HPDE6-E6E7 (cell line): ENCODE results near the gene SREK1.
A peak's percentile ranks its signal among the peaks of the same experiment; 100 is the strongest.

ENCODE experiments used
- DNase-seq: peaks from one replicate; pipeline ENCODE4 v3.0.0; 2011; ENCODE audit warnings: missing footprints; ENCODE audit errors: extremely low spot score

The SREK1 gene

GRCh38 chr5:66164044-66164790, 20.1 kb downstream of the SREK1 start:
- no peak for DNase-seq

DNA sequence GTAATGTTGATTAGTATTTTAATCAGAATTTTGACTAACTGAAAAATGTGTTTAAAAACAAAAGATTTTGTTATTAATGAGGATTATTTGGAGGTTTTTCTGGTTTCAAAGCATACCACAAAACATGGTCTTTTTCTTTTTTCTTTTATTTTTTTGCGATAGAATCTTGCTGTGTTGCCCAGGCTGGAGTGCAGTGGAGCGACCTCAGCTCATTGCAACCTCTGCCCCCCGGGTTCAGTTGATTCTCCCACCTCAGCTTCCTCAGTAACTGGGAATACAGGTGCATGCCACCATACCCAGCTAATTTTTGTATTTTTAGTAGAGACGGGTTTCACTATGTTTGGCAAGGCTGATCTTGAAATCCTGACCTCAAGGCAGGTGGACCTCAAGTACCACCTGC, 24.1 kb downstream of the SREK1 start:
- no peak for DNase-seq

DNA sequence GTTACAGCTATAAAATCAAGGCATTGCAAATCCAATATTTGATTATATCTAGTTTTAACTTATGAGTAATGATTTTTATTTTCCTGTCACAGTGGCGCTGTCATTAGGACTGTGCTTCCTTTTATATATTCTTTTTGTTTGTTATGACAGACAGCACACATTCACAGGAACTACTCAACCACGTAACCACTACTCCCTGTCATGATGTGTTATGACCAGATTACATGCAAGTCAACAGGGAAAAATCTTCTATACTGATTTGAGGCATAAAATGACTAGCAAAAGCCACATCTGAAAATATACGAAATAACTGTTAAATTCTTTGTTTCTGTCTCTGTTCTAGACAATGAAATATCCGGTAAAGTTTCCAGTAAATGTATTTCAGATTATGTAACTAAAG, 25.4 kb downstream of the SREK1 start:
- DNase-seq: no peak

GRCh38 chr5:66170195-66170919, 26.3 kb downstream of the SREK1 start:
- no peak for DNase-seq

DNA sequence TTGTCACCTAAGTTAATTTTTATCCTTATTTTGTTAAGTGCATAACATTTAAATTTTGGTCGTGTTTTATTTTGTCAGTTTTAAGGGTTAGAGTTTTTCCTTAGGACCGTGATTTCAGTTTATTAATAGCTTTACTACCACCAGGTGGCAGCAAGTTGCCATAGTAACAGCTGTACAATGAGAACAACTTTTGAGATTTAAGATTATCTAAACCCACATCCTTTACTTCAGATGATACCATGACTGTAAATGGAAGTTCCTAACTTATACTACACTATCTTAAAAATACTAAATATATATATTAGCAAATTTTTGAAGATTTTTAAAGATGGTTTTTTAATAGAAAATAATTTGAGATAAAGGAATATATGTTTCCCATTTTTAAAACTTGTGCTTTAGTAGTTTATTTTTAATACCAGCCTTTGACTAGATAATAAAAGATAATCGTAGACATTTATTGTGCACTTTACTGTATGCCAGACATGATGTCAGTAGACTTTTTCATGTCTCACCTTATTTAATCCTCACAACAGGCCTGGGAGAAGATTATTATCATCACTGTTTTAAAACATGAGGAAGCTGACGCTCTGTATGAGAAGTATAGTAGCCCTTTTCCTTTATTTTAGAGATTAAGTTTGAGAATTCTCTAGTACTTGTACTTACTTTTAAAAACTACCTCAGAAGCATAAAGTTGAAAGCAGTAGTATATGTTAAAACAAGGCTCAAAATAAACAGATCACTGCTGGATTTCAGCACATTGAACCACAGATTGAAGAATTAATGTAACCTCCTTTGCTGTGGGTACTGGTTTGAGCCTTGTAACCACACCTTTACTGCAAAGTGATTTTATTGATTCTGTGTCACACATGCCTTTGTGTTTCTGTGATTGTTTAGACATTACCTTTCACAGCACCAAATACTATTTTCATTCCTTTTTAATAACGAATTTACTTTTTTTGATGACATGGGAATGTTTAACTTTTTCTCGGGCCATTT, 27.5 kb downstream of the SREK1 start:
- peak; percentile 11 for DNase-seq

GRCh38 chr5:66174338-66174737, 30.2 kb downstream of the SREK1 start:
- DNase-seq: no peak

DNA sequence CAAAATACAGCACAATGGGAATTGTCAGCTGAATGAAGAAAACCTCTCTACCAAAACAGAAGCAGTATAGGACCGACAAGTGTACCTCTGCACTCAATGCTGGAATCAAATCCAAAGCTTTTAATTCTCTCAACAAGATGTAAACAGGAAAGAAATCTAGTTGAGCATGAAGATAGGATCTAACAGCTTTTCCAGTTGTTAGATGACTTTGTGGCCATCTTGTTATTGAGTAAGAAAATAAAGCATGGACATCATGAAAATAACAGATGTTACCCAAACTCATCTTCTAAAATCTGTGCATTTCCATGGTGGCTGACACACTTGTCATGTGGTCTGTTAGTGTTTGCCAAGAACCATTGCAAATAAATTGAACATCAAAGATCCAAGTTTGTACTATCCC, 34.7 kb downstream of the SREK1 start:
- DNase-seq: no peak

GRCh38 chr5:66179297-66180051, 35.4 kb downstream of the SREK1 start:
- DNase-seq: no peak

DNA sequence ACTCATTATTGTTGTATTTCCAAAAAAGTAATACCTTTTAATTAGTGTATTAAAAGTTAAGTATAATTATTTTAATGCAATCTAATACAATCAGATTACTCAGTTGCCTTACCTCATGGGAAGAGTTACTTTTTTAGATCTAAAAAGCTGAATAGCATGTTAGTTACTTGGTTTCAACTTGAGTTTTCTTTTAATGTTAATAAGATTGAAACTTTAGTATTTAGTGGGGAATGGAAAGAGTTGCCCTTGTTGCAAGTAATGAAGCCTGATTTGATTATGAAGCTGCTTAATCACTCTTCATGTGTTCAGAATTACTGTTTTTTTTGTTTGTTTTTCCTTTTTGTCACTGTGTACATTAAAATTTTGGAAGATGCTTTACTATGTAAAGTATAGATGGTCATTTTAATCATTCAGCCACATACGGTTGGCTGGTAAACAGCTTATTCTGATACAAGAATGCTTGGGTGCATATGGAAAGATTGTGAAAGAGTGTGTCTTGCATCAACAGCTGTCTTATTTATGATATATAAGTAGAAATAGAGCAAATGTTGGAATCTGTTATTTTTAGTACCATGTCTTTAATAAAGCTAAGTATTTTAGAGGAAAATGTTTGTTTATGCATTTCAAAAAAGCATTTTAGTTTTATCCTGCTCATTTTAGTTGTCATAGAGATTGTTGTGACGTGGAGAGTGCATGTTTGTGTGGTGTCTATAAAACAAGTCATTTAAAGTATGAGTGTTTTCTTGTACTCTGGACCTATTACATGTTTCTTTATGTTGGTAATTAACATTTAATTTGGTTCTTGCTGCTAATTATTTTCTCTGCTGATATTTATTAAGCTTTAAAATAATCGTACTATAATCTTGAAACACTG, 36.4 kb downstream of the SREK1 start:
- DNase-seq: no peak

GRCh38 chr5:66186108-66186507, 42.0 kb downstream of the SREK1 start:
- no peak for DNase-seq

- DNase-seq: no peak
Measured at GRCh38 chr5:66193419-66193818, 49.3 kb downstream of the SREK1 start.

DNA sequence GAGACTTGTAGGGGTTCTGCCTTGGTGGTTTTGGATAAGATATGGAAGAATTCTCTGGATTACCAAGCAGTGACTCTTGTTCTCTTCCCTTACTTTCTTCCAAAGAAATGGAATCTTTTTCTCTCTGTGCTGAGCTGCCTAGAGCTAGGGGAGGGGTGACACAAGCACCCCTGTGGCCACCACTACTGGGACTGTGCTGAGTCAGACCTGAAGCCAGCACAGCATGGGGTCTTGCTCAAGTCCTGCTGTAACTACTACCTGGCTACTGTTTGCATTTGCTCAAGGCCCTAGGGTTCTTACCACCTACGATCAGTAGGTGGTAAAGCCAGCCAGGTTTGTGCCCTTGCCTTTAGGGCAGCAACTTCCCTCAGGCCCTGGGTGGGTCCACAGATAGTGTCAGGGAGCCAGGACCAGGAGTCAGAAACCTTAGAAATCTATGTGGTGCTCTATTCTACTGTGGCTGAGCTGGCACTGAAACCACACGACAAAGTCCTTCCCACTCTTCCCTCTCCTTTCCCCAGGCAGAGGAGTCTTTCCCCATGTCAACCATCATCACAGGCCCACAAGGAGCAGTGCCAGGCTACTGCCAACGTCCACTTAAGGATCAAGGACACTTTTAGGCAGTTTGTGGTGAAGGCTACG, 53.8 kb downstream of the SREK1 start:
- DNase-seq: no peak

GRCh38 chr5:66198837-66199236, 54.7 kb downstream of the SREK1 start:
- no peak for DNase-seq

- no peak for DNase-seq
Measured at GRCh38 chr5:66203531-66203930, 59.4 kb downstream of the SREK1 start.

DNA sequence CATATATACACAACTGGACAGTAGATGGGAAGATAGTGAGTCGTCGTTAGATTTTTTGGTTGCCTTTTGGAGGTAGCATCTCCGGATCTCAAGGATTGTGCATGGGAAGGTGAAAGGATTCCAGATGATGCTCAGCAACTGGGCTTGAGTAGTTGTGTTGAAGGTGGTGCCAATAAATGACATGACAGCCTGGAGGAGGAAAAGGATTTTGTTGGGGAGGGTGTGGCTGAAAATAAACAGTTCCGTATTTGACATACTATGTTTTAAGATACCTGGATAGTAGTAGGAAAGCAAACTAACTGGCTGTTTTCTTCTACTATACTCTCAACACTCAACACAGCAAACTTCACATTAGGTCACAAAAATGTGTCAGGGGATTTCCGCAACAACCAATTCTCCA, 62.4 kb downstream of the SREK1 start:
- DNase-seq: no peak

- no peak for DNase-seq
Measured at GRCh38 chr5:66207800-66208561, 63.9 kb downstream of the SREK1 start.

DNA sequence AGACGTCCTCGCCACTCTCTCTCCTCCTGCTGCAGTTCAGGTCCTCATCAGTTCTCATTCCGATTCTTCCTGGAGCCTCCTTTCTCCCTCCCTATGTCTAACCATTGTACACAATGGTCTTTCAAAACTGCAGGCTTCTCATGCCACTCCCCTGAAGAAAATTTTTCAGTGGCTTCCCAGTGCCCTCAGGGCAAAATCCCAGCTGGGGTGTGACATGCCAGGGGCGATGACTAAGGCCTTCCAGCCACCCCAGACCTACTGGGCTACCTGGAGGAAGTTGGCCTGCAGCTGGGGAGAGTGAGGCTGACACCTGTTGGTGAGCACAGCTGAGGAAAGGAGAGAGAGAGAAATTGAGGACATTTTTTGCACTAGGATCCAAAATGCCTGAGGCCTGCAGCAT, 65.2 kb downstream of the SREK1 start:
- peak; percentile 82 for DNase-seq

DNA sequence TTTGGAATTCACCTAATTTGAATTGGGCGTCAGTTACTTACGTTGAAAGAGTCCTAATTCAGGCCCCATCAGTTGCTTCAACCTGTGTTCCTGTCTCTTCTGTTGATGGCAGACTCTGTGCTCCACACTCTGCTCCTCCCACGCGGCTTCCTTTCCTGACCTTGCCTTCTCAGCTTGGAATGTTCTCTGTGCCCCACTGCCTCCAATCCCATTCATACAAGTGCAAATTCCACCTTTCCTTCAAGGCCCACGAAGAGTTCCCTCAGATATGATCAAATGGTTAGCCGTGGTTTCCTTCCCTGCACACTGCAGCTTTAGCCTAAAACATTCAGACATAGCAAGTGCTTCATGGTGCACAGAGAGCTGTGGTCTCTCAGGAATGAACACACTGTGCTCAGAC, 65.7 kb downstream of the SREK1 start:
- DNase-seq: no peak

GRCh38 chr5:66213533-66213932, 69.4 kb downstream of the SREK1 start:
- DNase-seq: no peak
